Lung microvascular endothelial cell (primary cell): ENCODE data around the gene ZNG1B. TPM values are rescaled to one million over a fixed set of nuclear protein-coding genes. Genes with fewer than 3 reads are reported as not detected.

Source experiments
- total RNA-seq: library from RNA; depleted of rRNA; stranded (reverse); fragments of >200 nt; gene quantifications from 2 replicates; pipeline ENCODE4 v1.2.1, GENCODE V29; 2014

ZNG1B gene
- total RNA-seq, 1 donor from 2014 or later, result 21.8 TPM

Other genes with a start within 250 kb of the ZNG1B start
- under 0.01 and 0.22 TPM in 2 replicates for gene PAX8, start 158.8 kb upstream of the ZNG1B start, total RNA-seq
- gene FOXD4L1, start 61.0 kb downstream of the ZNG1B start, total RNA-seq, result under 0.01 TPM in 2 replicates
- 2.4 and 4.8 TPM in 2 replicates for gene RABL2A, start 189.6 kb downstream of the ZNG1B start, total RNA-seq